IMR-90 (cell line): ENCODE results near the gene NMBR. TPM values are rescaled to one million over a fixed set of nuclear protein-coding genes. Genes with fewer than 3 reads are reported as not detected.

ENCODE experiments used
- polyA plus RNA-seq, 3 experiments: library from polyadenylated mRNA; depleted of rRNA; stranded (reverse); fragments of >200 nt; gene quantifications; 2 replicates each; pipeline ENCODE4 v1.2.3, GENCODE V29; 2012; ENCODE audit warnings: low replicate concordance in 1 of 3
- total RNA-seq: library from RNA; depleted of rRNA; stranded (reverse); fragments of >200 nt; gene quantifications from 2 replicates; pipeline ENCODE4 v1.2.3, GENCODE V29; 2012; rRNA removed

The NMBR gene
- total and polyA plus RNA-seq, 2 of the 4 experiments (the other 2 are of a cell fraction) = not detected

Other genes starting within 250 kb of the NMBR start
- not detected in 2 replicates for gene GJE1, start 14.2 kb downstream of the NMBR start, total RNA-seq
- gene GJE1, start 14.2 kb downstream of the NMBR start, polyA plus RNA-seq (2012; rRNA removed) = not detected in 2 replicates
- 104 and 120 TPM in 2 replicates for gene VTA1, start 141 bp upstream of the NMBR start, total RNA-seq
- 60.3 and 60.9 TPM in 2 replicates for gene VTA1, start 141 bp upstream of the NMBR start, polyA plus RNA-seq (2012; rRNA removed)
- 20.3 and 22.5 TPM in 2 replicates for gene ADGRG6, start 154.9 kb upstream of the NMBR start, total RNA-seq
- 8.1 and 10.0 TPM in 2 replicates for gene ADGRG6, start 154.9 kb upstream of the NMBR start, polyA plus RNA-seq (2012; rRNA removed)